Skeletal muscle satellite cell (primary cell): Measurements from ENCODE around the gene GRID2.
"Not testable (repeated sequence)": the region's sequence is repeated elsewhere in the genome, so short reads cannot be mapped to it uniquely, and the experiment has no call there.

Experiments used
- H3K27me3 ChIP-seq: 2 replicates; pipeline ENCODE4 v1.7.0; 2013; ENCODE audit warnings: low read length; ENCODE audit not compliant: control insufficient read depth, insufficient read depth
- H3K36me3 ChIP-seq: 2 replicates; pipeline ENCODE4 v1.7.0; 2013; ENCODE audit warnings: mild to moderate bottlenecking, control low read depth, low read length; ENCODE audit not compliant: insufficient read depth
- H3K4me1 ChIP-seq: 2 replicates; pipeline ENCODE4 v1.7.0; 2013; ENCODE audit warnings: low read length; ENCODE audit not compliant: control insufficient read depth, insufficient read depth
- H3K4me2 ChIP-seq: 2 replicates; pipeline ENCODE4 v1.7.0; 2013; ENCODE audit warnings: mild to moderate bottlenecking, low read length
- H3K4me3 ChIP-seq: 2 replicates; pipeline ENCODE4 v1.7.0; 2013; ENCODE audit warnings: low read length
- H3K9ac ChIP-seq: 2 replicates; pipeline ENCODE4 v1.7.0; 2013; ENCODE audit warnings: mild to moderate bottlenecking, low read depth, low read length, moderate library complexity
- H3K9me3 ChIP-seq: replicated peaks from 2 replicates; pipeline ENCODE4 v1.7.0; 2013; ENCODE audit warnings: mild to moderate bottlenecking, control low read depth, low read length

Gene GRID2

GRCh38 chr4:93319041-93319440 is 1015.3 kb downstream of the GRID2 start:
- Histone ChIP-seq H3K4me2 (no peak overlapping the region), H3K4me3 (no peak overlapping the region), H3K27me3 (no peaks in the 10 kb centered on the region), H3K36me3 (no peaks in the 10 kb centered on the region), H3K9me3 (no peaks in the 10 kb centered on the region), H3K9ac (no peak overlapping the region), H3K4me1 (no peaks in the 10 kb centered on the region)

GRCh38 chr4:93320356-93320755 is 1016.6 kb downstream of the GRID2 start:
- no peaks in the 10 kb centered on the region for H3K9me3 ChIP-seq
- no peak overlapping the region for H3K4me3 ChIP-seq
- H3K36me3 ChIP-seq = no peaks in the 10 kb centered on the region
- H3K27me3 ChIP-seq = no peaks in the 10 kb centered on the region
- no peak overlapping the region for H3K9ac ChIP-seq
- no peak overlapping the region for H3K4me2 ChIP-seq
- H3K4me1 ChIP-seq = no peaks in the 10 kb centered on the region

DNA sequence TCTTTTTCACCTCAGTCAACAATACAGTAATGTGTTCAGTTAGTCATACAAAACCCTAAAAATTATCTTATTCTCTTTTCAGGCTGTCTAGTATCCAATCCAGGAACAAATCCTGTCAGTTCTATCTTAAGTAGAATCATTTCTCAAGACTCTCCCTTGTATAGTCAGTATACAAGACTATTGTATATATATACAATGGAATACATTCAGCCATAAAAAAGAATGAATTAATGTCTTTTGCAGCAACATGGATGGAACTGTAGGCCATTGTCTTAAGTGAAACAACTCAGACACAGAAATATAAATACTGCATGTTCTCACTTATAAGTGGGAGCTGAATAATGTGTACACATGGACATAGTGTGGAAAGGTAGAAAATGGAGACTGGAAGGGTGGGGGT is 1023.6 kb downstream of the GRID2 start:
- H3K9ac ChIP-seq = no peak overlapping the region
- no peak overlapping the region for H3K4me2 ChIP-seq
- H3K4me3 ChIP-seq = no peak overlapping the region

GRCh38 chr4:93334003-93334402 is 1030.2 kb downstream of the GRID2 start:
- H3K27me3 ChIP-seq = no peaks in the 10 kb centered on the region
- H3K9me3 ChIP-seq = peaks cover 2% of the 10 kb centered on the region
- H3K4me3 ChIP-seq = no peak overlapping the region
- no peak overlapping the region for H3K9ac ChIP-seq
- H3K4me2 ChIP-seq = no peak overlapping the region
- H3K4me1 ChIP-seq = no peaks in the 10 kb centered on the region
- H3K36me3 ChIP-seq = no peaks in the 10 kb centered on the region

More for the DNA sequence above, 1023.6 kb downstream of the GRID2 start:
- H3K9me3 ChIP-seq = peaks cover 2% of the 10 kb centered on the region
- no peaks in the 10 kb centered on the region for H3K27me3 ChIP-seq
- no peaks in the 10 kb centered on the region for H3K4me1 ChIP-seq
- no peaks in the 10 kb centered on the region for H3K36me3 ChIP-seq

- H3K9me3 ChIP-seq = peaks cover under 1% of the 10 kb centered on the region
- H3K4me3 ChIP-seq = no peak overlapping the region
- no peaks in the 10 kb centered on the region for H3K4me1 ChIP-seq
- no peaks in the 10 kb centered on the region for H3K36me3 ChIP-seq
- no peak overlapping the region for H3K9ac ChIP-seq
- no peak overlapping the region for H3K4me2 ChIP-seq
- no peaks in the 10 kb centered on the region for H3K27me3 ChIP-seq
Measured at GRCh38 chr4:93337196-93337595, 1033.4 kb downstream of the GRID2 start.

DNA sequence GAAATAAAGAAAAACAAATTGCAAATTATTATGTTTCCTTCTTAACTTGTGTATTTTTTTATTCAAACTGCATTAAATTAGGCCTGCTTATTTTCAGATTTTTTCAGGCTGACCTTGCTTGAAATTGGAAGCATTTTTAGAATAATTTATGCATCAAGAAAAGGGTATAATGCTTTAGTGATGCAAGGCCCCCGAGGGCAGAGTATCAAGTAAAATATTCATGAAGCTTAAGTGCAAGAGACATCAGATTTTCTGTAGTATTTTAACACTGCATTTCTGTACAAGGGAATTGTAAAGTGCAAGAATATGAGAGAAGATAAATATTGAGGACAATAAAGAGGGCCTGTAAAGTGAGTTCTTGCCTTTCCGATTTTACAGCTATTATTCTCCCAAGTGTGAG is 1039.0 kb downstream of the GRID2 start:
- Histone ChIP-seq H3K4me2 (no peak overlapping the region), H3K27me3 (no peaks in the 10 kb centered on the region), H3K36me3 (no peaks in the 10 kb centered on the region), H3K4me1 (no peaks in the 10 kb centered on the region), H3K9ac (no peak overlapping the region), H3K9me3 (no peaks in the 10 kb centered on the region), H3K4me3 (no peak overlapping the region)

DNA sequence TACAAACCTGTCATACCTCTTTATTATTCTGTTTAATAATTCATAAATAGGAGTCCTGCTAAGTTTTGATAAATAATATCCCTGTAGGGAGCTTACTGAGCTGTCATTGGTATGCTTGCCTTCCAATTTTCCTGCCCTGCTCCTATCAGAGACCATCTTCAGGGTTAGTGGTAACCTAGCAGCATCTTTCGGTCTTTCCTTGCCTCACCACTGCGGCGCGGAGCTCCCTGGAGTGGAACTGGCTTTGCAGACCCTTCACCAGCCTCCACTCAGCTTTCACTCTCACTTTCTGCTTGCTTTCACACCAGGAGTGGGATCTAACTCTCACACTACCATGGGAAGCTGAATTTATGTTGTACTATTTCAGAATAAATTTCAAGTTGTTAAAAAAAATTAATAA is 1043.1 kb downstream of the GRID2 start:
- Histone ChIP-seq H3K4me3 (no peak overlapping the region), H3K9ac (no peak overlapping the region)

DNA sequence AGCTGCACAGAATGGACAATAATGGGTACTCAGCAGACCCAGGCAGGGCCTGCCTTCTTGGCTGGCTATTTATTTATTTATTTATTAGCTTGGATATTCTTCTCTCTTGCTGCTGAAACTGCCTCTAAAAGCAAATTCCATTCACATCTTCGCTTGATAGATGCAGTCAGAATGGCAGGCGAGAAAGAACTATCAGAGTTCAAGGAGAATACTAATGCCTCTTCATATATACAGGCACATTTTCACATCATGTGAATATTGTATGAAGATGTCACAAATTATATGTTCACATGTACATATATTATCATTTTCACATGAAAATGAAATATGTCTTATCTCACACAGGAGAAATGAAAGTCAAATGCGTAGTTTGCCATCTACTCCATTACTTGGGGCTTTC is 1045.1 kb downstream of the GRID2 start:
- H3K27me3 ChIP-seq = no peaks in the 10 kb centered on the region
- no peak overlapping the region for H3K4me3 ChIP-seq
- no peaks in the 10 kb centered on the region for H3K4me1 ChIP-seq
- H3K9ac ChIP-seq = no peak overlapping the region
- no peaks in the 10 kb centered on the region for H3K36me3 ChIP-seq
- H3K4me2 ChIP-seq = no peak overlapping the region
- no peaks in the 10 kb centered on the region for H3K9me3 ChIP-seq

More for the DNA sequence above, 1043.1 kb downstream of the GRID2 start:
- H3K4me1 ChIP-seq = no peaks in the 10 kb centered on the region
- no peaks in the 10 kb centered on the region for H3K9me3 ChIP-seq
- H3K27me3 ChIP-seq = no peaks in the 10 kb centered on the region
- H3K4me2 ChIP-seq = no peak overlapping the region
- H3K36me3 ChIP-seq = no peaks in the 10 kb centered on the region

- Histone ChIP-seq H3K9me3 (no peaks in the 10 kb centered on the region), H3K27me3 (no peaks in the 10 kb centered on the region), H3K36me3 (no peaks in the 10 kb centered on the region), H3K4me1 (no peaks in the 10 kb centered on the region), H3K9ac (no peak overlapping the region), H3K4me3 (no peak overlapping the region), H3K4me2 (no peak overlapping the region)
Measured at GRCh38 chr4:93351846-93352245, 1048.1 kb downstream of the GRID2 start.

- Histone ChIP-seq H3K9me3 (no peaks in the 10 kb centered on the region), H3K36me3 (no peaks in the 10 kb centered on the region), H3K9ac (no peak overlapping the region), H3K27me3 (no peaks in the 10 kb centered on the region), H3K4me3 (no peak overlapping the region), H3K4me1 (no peaks in the 10 kb centered on the region), H3K4me2 (no peak overlapping the region)
Measured at GRCh38 chr4:93355411-93355810, 1051.6 kb downstream of the GRID2 start.

DNA sequence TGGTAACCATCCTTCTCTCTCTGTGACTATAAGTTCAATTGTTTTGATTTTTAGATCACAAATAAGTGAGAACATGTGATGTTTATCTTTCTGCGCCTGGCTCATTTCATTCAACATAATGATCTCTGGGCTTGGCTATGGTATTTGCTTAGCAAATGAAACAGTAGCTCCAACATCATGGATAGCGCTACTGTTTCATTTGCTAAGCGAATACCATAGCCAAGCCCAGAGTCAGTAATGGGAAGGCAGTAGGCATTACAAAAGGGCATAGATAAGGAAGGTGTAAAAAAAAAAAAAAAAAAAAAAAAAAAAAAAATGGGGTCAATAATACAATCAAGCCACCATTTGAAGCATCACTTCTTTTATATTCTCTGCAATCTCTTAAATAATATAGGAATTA is 1055.8 kb downstream of the GRID2 start:
- Histone ChIP-seq H3K27me3 (no peaks in the 10 kb centered on the region), H3K9me3 (no peaks in the 10 kb centered on the region), H3K36me3 (no peaks in the 10 kb centered on the region), H3K4me1 (no peaks in the 10 kb centered on the region), H3K4me3 (no peak overlapping the region), H3K9ac (no peak overlapping the region), H3K4me2 (no peak overlapping the region)

GRCh38 chr4:93366169-93366755 is 1062.5 kb downstream of the GRID2 start:
- not testable (repeated sequence) for H3K4me1 ChIP-seq

More at GRCh38 chr4:93366169-93366755, 1062.5 kb downstream of the GRID2 start:
- not testable (repeated sequence) for H3K9ac ChIP-seq, H3K4me2 ChIP-seq, H3K27me3 ChIP-seq, H3K9me3 ChIP-seq, H3K36me3 ChIP-seq, H3K4me3 ChIP-seq
